Gastroesophageal sphincter (tissue), 4 donors: ENCODE data around the gene SYNE1. TPM values are rescaled to one million over a fixed set of nuclear protein-coding genes. Genes with fewer than 3 reads are reported as not detected.

ENCODE experiments used
- ATAC-seq: fragments of 150-250 bp; one replicate; pipeline ENCODE4 v1.9.1; 2016; ENCODE audit warnings: mild to moderate bottlenecking, moderate library complexity
- H3K27ac ChIP-seq, 4 donors: fragments of 200-600 bp; sonication (generic) in 3 of 4; 1 replicate in 3 of 4; 2 replicates in 1 of 4; pipeline ENCODE4 v1.5.1; 2016 to 2019
- H3K27me3 ChIP-seq: fragments of 200-600 bp; sonication (generic); one replicate; pipeline ENCODE4 v1.5.1; 2019
- H3K36me3 ChIP-seq, 2 donors: fragments of 200-600 bp; sonication (generic); one replicate each; pipeline ENCODE4 v1.5.1; 2019; ENCODE audit warnings: control low read depth in 1 of 2
- H3K4me1 ChIP-seq, 3 donors: fragments of 200-600 bp; sonication (generic); 1 replicate in 2 of 3; 2 replicates in 1 of 3; pipeline ENCODE4 v1.5.1; 2016 to 2019; ENCODE audit warnings: control low read depth in 2 of 3
- H3K4me3 ChIP-seq, 2 donors: fragments of 200-600 bp; sonication (generic); one replicate each; pipeline ENCODE4 v1.5.1; 2019; ENCODE audit warnings: mild to moderate bottlenecking in 1 of 2, moderate library complexity in 1 of 2
- H3K9me3 ChIP-seq, 3 donors: fragments of 200-600 bp; sonication (generic); one replicate each; pipeline ENCODE4 v1.5.1; 2017 to 2019; ENCODE audit warnings: control low read depth in 2 of 3
- EP300 ChIP-seq: sonication (generic); formaldehyde crosslinking; IDR thresholded peaks from one replicate; pipeline ENCODE4 v1.6.1; 2017; ENCODE audit warnings: antibody characterized with exemption, mild to moderate bottlenecking
- POLR2A ChIP-seq, 2 donors: fragments of 450-650 bp; IDR thresholded peaks; one replicate each; pipeline ENCODE4 v1.6.1; 2017; ENCODE audit warnings: antibody characterized with exemption in 2 of 2, mild to moderate bottlenecking in 2 of 2, moderate library complexity in 1 of 2
- POLR2AphosphoS5 ChIP-seq: sonication (generic); formaldehyde crosslinking; IDR thresholded peaks from one replicate; pipeline ENCODE4 v1.6.1; 2017; ENCODE audit warnings: antibody characterized with exemption
- whole genome bisulfite sequencing, 2 donors: methylation state at CpG; one replicate each; pipeline ENCODE4 v1.1.5; 2018; ENCODE audit warnings: low coverage in 1 of 2; 5-methylcytosine and 5-hydroxymethylcytosine counted together
- total RNA-seq, 4 donors: library from RNA; depleted of rRNA; stranded (reverse); fragments of >200 nt; gene quantifications; one replicate each; pipeline ENCODE4 v1.1.0, GENCODE V29; 2016
- TF ChIP-seq, protein P1 (sequence below), 4 experiments: fragments of 200-600 bp in 2 of 4; fragments of 450-650 bp in 2 of 4; sonication (generic) in 1 of 4; IDR thresholded peaks; one replicate each; pipeline ENCODE4 v1.5.1; 2017 to 2019; ENCODE audit warnings: antibody characterized with exemption in 4 of 4, mild to moderate bottlenecking in 2 of 4, moderate library complexity in 2 of 4

The SYNE1 gene
- total RNA-seq, 4 donors from 2014 or later, result 160 to 268 (median 215) TPM

DNA sequence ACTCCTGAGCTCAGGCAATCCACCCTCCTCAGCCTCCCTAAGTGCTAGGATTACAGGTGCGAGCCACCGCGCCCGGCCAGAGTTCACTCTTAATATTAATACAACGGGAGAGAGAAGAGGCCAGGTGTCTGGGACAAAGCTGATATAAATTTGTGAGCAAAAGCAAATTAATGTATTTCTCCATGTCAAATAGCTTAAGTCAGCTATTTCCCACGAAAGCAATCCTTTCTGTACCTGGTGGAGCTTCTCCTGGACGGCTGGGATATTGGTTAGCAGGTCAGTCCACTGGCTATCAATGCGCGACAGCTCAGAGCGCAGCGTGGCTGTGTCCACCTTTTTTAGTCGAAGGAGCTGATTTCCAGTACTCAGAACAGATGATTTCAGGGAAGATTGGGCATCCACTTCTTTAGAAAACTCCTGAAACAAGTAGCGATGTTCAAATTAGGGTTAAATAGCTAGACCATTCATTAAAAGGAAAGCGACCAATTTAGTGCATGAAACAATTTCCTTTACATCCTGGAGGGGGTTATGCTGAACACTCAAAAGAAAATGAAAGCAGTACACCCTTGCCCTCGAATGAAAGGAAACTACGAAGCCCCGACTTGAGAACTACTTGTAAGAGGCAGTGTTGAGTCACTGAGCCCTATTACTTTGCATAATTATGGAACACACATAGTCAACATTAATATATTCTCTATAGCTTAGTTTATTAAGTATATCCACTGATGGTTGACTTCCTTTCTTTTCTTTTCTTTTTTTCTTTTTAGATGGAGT, 403.4 kb downstream of the SYNE1 start:
- WGBS, 2 donors, result 85 to 89% methylated on average over 11 to 12 of the region's 17 CpGs
- no peaks in the 10 kb centered on the region for H3K27me3 ChIP-seq

GRCh38 chr6:152232501-152233151, 404.5 kb downstream of the SYNE1 start:
- peak overlapping the region in 3 of 4 donors; percentile 21 to 49 (median 36) for H3K27ac ChIP-seq
- TF ChIP-seq POLR2AphosphoS5 (no peak), EP300 (no peak), POLR2A (IDR thresholded peaks at IDR 0.05) (no peak)
- TF ChIP-seq, protein P1, sequence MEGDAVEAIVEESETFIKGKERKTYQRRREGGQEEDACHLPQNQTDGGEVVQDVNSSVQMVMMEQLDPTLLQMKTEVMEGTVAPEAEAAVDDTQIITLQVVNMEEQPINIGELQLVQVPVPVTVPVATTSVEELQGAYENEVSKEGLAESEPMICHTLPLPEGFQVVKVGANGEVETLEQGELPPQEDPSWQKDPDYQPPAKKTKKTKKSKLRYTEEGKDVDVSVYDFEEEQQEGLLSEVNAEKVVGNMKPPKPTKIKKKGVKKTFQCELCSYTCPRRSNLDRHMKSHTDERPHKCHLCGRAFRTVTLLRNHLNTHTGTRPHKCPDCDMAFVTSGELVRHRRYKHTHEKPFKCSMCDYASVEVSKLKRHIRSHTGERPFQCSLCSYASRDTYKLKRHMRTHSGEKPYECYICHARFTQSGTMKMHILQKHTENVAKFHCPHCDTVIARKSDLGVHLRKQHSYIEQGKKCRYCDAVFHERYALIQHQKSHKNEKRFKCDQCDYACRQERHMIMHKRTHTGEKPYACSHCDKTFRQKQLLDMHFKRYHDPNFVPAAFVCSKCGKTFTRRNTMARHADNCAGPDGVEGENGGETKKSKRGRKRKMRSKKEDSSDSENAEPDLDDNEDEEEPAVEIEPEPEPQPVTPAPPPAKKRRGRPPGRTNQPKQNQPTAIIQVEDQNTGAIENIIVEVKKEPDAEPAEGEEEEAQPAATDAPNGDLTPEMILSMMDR (IDR thresholded peaks at IDR 0.05), result no peak
- H3K4me3 ChIP-seq, result no peak overlapping the region
- ATAC-seq, result no peak
- no peaks in the 10 kb centered on the region for H3K9me3 ChIP-seq
- peaks cover 0 to 36% (median 3%) of the 10 kb centered on the region in 3 donors for H3K4me1 ChIP-seq
- no peaks in the 10 kb centered on the region for H3K27me3 ChIP-seq
- peaks cover 0 to 76% of the 10 kb centered on the region in 2 donors for H3K36me3 ChIP-seq
- 21 to 38% methylated on average over 4 to 5 of the region's 5 CpGs for WGBS, 2 donors

More for the DNA sequence above, 403.4 kb downstream of the SYNE1 start:
- H3K27ac ChIP-seq, result peak overlapping the region in 3 of 4 donors; percentile 21 to 49 (median 36)
- no peak overlapping the region for H3K4me3 ChIP-seq
- peaks cover 0 to 29% (median 3%) of the 10 kb centered on the region in 3 donors for H3K4me1 ChIP-seq
- TF ChIP-seq, protein P1 (IDR thresholded peaks at IDR 0.05), result no peak
- TF ChIP-seq EP300, result no peak
- TF ChIP-seq POLR2A (IDR thresholded peaks at IDR 0.05), result no peak
- no peak for TF ChIP-seq POLR2AphosphoS5
- ATAC-seq, result no peak
- peaks cover 0 to 87% of the 10 kb centered on the region in 2 donors for H3K36me3 ChIP-seq
- no peaks in the 10 kb centered on the region for H3K9me3 ChIP-seq

DNA sequence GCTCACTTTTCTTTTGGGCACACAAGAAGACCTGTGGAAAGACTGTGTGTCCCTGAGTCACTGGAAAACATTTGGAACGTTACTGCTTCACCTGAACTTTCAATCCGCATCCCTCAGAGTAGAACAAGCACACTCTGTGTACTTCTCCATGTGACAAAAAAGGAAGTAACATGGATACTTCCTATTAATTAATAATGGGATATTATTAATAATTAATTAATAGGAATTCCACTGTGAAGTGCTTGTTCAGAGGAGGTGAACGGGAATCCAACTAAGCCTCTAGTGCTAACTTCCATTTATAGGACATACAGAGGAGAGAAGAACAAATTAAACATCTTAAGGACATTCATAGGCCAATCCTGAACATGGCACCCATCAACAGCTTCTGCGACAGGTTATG, 407.8 kb downstream of the SYNE1 start:
- Histone ChIP-seq H3K27me3 (no peaks in the 10 kb centered on the region), H3K27ac (peak overlapping the region in 1 of 4 donors; percentile 13), H3K36me3 (peaks cover 0 to 46% of the 10 kb centered on the region in 2 donors), H3K9me3 (no peaks in the 10 kb centered on the region), H3K4me3 (no peak overlapping the region), H3K4me1 (peaks cover 0 to 64% (median 9%) of the 10 kb centered on the region in 3 donors)
- TF ChIP-seq POLR2AphosphoS5 (no peak), EP300 (no peak), POLR2A (IDR thresholded peaks at IDR 0.05) (no peak)
- TF ChIP-seq, protein P1 (IDR thresholded peaks at IDR 0.05), result no peak
- 72 to 97% methylated on average over 3 to 4 of the region's 4 CpGs for WGBS, 2 donors
- ATAC-seq, result no peak

DNA sequence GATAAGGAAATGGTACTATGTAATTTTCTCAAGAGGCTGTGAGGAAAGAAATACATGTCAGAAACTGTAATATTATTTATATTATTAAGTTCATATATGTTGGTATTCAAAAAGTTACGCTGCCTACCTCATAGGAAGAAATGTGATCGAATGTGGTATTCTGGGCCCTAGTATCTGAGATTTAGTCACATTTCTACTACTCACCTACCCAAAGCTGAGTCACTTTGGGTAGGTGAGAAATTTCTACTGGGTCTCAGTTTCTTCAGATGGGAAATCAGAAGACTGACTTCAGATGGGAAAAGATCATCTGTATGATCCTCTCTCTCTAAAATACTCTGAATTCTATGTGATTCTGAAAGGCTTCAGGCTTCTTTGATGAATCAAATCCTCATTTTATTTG, 411.0 kb downstream of the SYNE1 start:
- Histone ChIP-seq H3K36me3 (peaks cover 3 to 56% of the 10 kb centered on the region in 2 donors), H3K27ac (peak overlapping the region; percentile 56 to 68 (median 63)), H3K4me1 (peaks cover 0 to 43% (median 8%) of the 10 kb centered on the region in 3 donors), H3K4me3 (no peak overlapping the region), H3K9me3 (peaks cover 0 to 18% (median 0%) of the 10 kb centered on the region in 3 donors), H3K27me3 (no peaks in the 10 kb centered on the region)
- ATAC-seq, result no peak
- WGBS, 2 donors, result 91 to 100% methylated on average over 2 of the region's 2 CpGs
- no peak for TF ChIP-seq EP300
- no peak for TF ChIP-seq POLR2A (IDR thresholded peaks at IDR 0.05)
- TF ChIP-seq, protein P1 (IDR thresholded peaks at IDR 0.05), result no peak
- no peak for TF ChIP-seq POLR2AphosphoS5
